NT2/D1 (cell line): ENCODE measurements around the gene FAHD1.
"Not testable (repeated sequence)": the region's sequence is repeated elsewhere in the genome, so short reads cannot be mapped to it uniquely, and the experiment has no call there.

Experiments used
- DNase-seq: peaks from one replicate; pipeline ENCODE4 v3.0.0-alpha.2; 2011; ENCODE audit warnings: low read depth, low spot score
- H3K27me3 ChIP-seq: 2 replicates; pipeline ENCODE4 v1.6.0; 2011; ENCODE audit warnings: mild to moderate bottlenecking; ENCODE audit not compliant: insufficient read length, insufficient read depth
- H3K36me3 ChIP-seq: 2 replicates; pipeline ENCODE4 v1.6.1; 2011; ENCODE audit warnings: mild to moderate bottlenecking, low read length, mixed read lengths; ENCODE audit not compliant: insufficient read depth, insufficient read length
- H3K4me1 ChIP-seq: 2 replicates; pipeline ENCODE4 v1.5.1; 2011; ENCODE audit not compliant: insufficient read depth, insufficient read length
- H3K4me3 ChIP-seq: 2 replicates; pipeline ENCODE4 v1.5.1; 2011; ENCODE audit warnings: low read depth; ENCODE audit not compliant: insufficient read length
- H3K9ac ChIP-seq: 2 replicates; pipeline ENCODE4 v1.6.0; 2011; ENCODE audit warnings: low read depth; ENCODE audit not compliant: insufficient read length
- H3K9me3 ChIP-seq: 2 replicates; pipeline ENCODE4 v1.5.1; 2011; ENCODE audit warnings: mild to moderate bottlenecking, low read length; ENCODE audit not compliant: insufficient read depth
- SUZ12 ChIP-seq: IDR thresholded peaks from 2 replicates; pipeline ENCODE4 v1.6.1; 2011; ENCODE audit not compliant: insufficient read length, insufficient read depth; ENCODE audit errors: extremely low read depth
- YY1 ChIP-seq: IDR thresholded peaks from 2 replicates; pipeline ENCODE4 v1.6.1; 2011; ENCODE audit not compliant: insufficient read length, insufficient read depth
- ZNF274 ChIP-seq: IDR thresholded peaks from 2 replicates; pipeline ENCODE4 v1.6.1; 2011; ENCODE audit warnings: mild to moderate bottlenecking, low read depth, low read length

The FAHD1 gene

GRCh38 chr16:1871974-1872635 is 45.1 kb downstream of the FAHD1 start, which contains the start of gene MEIOB:
MEIOB (minus strand) TSS chr16:1872164; CDS start chr16:1868175, 3,989 bp downstream.
- Histone ChIP-seq H3K4me3 (peak within 1 kb of the TSS; percentile 43), H3K27me3 (peaks cover 4% of the 10 kb centered on the region), H3K36me3 (no peaks in the 10 kb centered on the region), H3K4me1 (no peaks in the 10 kb centered on the region), H3K9ac (peak within 1 kb of the TSS; percentile 56), H3K9me3 (no peaks in the 10 kb centered on the region)
- DNase-seq: peak; percentile 61
- TF ChIP-seq YY1: no peak
- no peak for TF ChIP-seq ZNF274
- TF ChIP-seq SUZ12: no peak

GRCh38 chr16:1874854-1875253 is 47.8 kb downstream of the FAHD1 start:
- H3K27me3 ChIP-seq: peaks cover 4% of the 10 kb centered on the region
- no peak overlapping the region for H3K9ac ChIP-seq
- H3K9me3 ChIP-seq: no peaks in the 10 kb centered on the region
- no peak for DNase-seq
- no peaks in the 10 kb centered on the region for H3K36me3 ChIP-seq
- TF ChIP-seq YY1: no peak
- TF ChIP-seq ZNF274: no peak
- TF ChIP-seq SUZ12: no peak
- H3K4me3 ChIP-seq: no peak overlapping the region
- peaks cover 3% of the 10 kb centered on the region for H3K4me1 ChIP-seq

- not testable (repeated sequence) for H3K4me1 ChIP-seq, H3K9me3 ChIP-seq, H3K36me3 ChIP-seq, H3K27me3 ChIP-seq, H3K9ac ChIP-seq, DNase-seq, H3K4me3 ChIP-seq
Measured at GRCh38 chr16:1876066-1876465, 49.1 kb downstream of the FAHD1 start.

GRCh38 chr16:1876468-1876867 is 49.5 kb downstream of the FAHD1 start:
- TF ChIP-seq YY1: no peak
- TF ChIP-seq SUZ12: no peak
- TF ChIP-seq ZNF274: no peak
- no peak overlapping the region for H3K9ac ChIP-seq

GRCh38 chr16:1877089-1877488 is 50.1 kb downstream of the FAHD1 start:
- no peak overlapping the region for H3K4me3 ChIP-seq
- no peaks in the 10 kb centered on the region for H3K9me3 ChIP-seq
- TF ChIP-seq YY1: no peak
- no peak for DNase-seq
- peaks cover 4% of the 10 kb centered on the region for H3K27me3 ChIP-seq
- H3K9ac ChIP-seq: no peak overlapping the region
- H3K4me1 ChIP-seq: peaks cover 5% of the 10 kb centered on the region
- H3K36me3 ChIP-seq: no peaks in the 10 kb centered on the region

More at GRCh38 chr16:1876468-1876867, 49.5 kb downstream of the FAHD1 start:
- no peak for DNase-seq
- Histone ChIP-seq H3K36me3 (no peaks in the 10 kb centered on the region), H3K4me3 (no peak overlapping the region), H3K9me3 (no peaks in the 10 kb centered on the region), H3K4me1 (peaks cover 5% of the 10 kb centered on the region), H3K27me3 (peaks cover 4% of the 10 kb centered on the region)

- no peaks in the 10 kb centered on the region for H3K9me3 ChIP-seq
- no peak for TF ChIP-seq ZNF274
- TF ChIP-seq YY1: no peak
- H3K9ac ChIP-seq: no peak overlapping the region
- H3K4me1 ChIP-seq: peaks cover 5% of the 10 kb centered on the region
- H3K4me3 ChIP-seq: no peak overlapping the region
- no peak for DNase-seq
- H3K27me3 ChIP-seq: peaks cover 4% of the 10 kb centered on the region
- H3K36me3 ChIP-seq: no peaks in the 10 kb centered on the region
Measured at GRCh38 chr16:1877804-1878203, 50.8 kb downstream of the FAHD1 start.

- TF ChIP-seq YY1 (no peak), ZNF274 (no peak)
- Histone ChIP-seq H3K9me3 (no peaks in the 10 kb centered on the region), H3K4me3 (no peak overlapping the region), H3K9ac (no peak overlapping the region), H3K27me3 (peaks cover 3% of the 10 kb centered on the region), H3K4me1 (peaks cover 5% of the 10 kb centered on the region), H3K36me3 (no peaks in the 10 kb centered on the region)
- DNase-seq: no peak
Measured at GRCh38 chr16:1878256-1878655, 51.2 kb downstream of the FAHD1 start.
